Endothelial cell of umbilical vein (primary cell): ENCODE results near the gene PDGFRB. TPM values are rescaled to one million over a fixed set of nuclear protein-coding genes. Genes with fewer than 3 reads are reported as not detected.

ENCODE experiments used
- BruUV-seq: library from RNA; stranded (reverse); fragments of 400-500 nt; replicated peaks from 2 replicates; lab custom pipeline; 2021; lab: Mats Ljungman, UMichigan
- CTCF ChIA-PET: fragments of 300-600, 350-600 bp; sonication (Branson Sonifier 250); formaldehyde crosslinking; loops from one replicate; lab custom pipeline; 2021; ENCODE audit warnings: antibody characterized with exemption, inconsistent platforms; lab: Charles Lee
- POLR2A ChIA-PET: fragments of 300-600, 350-600 bp; sonication (Branson Sonifier 250); formaldehyde crosslinking; loops from one replicate; lab custom pipeline; 2021; ENCODE audit warnings: antibody characterized with exemption, inconsistent platforms; lab: Charles Lee
- DNase-seq: peaks from one replicate; pipeline ENCODE4 v3.0.0-alpha.2; 2011; ENCODE audit warnings: low read depth, low spot score
- FAIRE-seq: peaks from 2 replicates; lab custom pipeline; 2011; peaks lifted over from hg19 to GRCh38; lab: Jason Lieb, UNC
- H2AFZ ChIP-seq: 2 replicates; pipeline ENCODE4 v1.6.0; 2012; ENCODE audit warnings: low read depth, low read length, control low read depth, inconsistent platforms
- H3K27ac ChIP-seq: 2 replicates; pipeline ENCODE4 v1.5.1; 2011; ENCODE audit warnings: low read depth, mild to moderate bottlenecking, control low read depth, low read length, moderate library complexity; ENCODE audit not compliant: insufficient read depth
- H3K27me3 ChIP-seq, 2 experiments: 2 replicates each; pipeline versions ENCODE4 v1.6.0 to v1.6.1; 2011; ENCODE audit warnings: low read length in 2 of 2, mixed read lengths in 1 of 2; ENCODE audit not compliant: control insufficient read depth in 2 of 2, insufficient read depth in 2 of 2
- H3K36me3 ChIP-seq, 2 experiments: 2 replicates in 1 of 2; 3 replicates in 1 of 2; pipeline ENCODE4 v1.5.1; 2011; ENCODE audit warnings: low read length in 2 of 2, mild to moderate bottlenecking in 1 of 2, moderate library complexity in 1 of 2; ENCODE audit not compliant: control insufficient read depth in 2 of 2, insufficient read depth in 2 of 2; ENCODE audit errors: extremely low read depth in 1 of 2
- H3K4me1 ChIP-seq: 3 replicates; pipeline ENCODE4 v1.5.1; 2011; ENCODE audit warnings: mild to moderate bottlenecking, low read length; ENCODE audit not compliant: control insufficient read depth, insufficient read depth; ENCODE audit errors: extremely low read depth
- H3K4me2 ChIP-seq: 2 replicates; pipeline ENCODE4 v1.6.1; 2011; ENCODE audit warnings: low read length, control low read depth, mixed read lengths; ENCODE audit not compliant: insufficient read depth
- H3K4me3 ChIP-seq, 3 experiments: fragments of 200-600 bp in 1 of 3; sonication (generic), shearing (Covaris generic) in 1 of 3; replicated peaks in 1 of 3; 2 replicates each; pipeline ENCODE4 v1.5.1; 2011 to 2016; ENCODE audit warnings: control low read depth in 3 of 3, low read length in 3 of 3, mild to moderate bottlenecking in 2 of 3, inconsistent platforms in 1 of 3, low read depth in 1 of 3, moderate library complexity in 1 of 3; ENCODE audit not compliant: insufficient read depth in 1 of 3
- H3K79me2 ChIP-seq: 2 replicates; pipeline ENCODE4 v1.6.0; 2012; ENCODE audit warnings: low read length, inconsistent platforms; ENCODE audit not compliant: control insufficient read depth, insufficient read depth
- H3K9ac ChIP-seq: replicated peaks from 2 replicates; pipeline ENCODE3; 2011; ENCODE audit warnings: low read length, control low read depth; ENCODE audit not compliant: insufficient read depth; ENCODE audit errors: extremely low read depth
- H3K9me1 ChIP-seq: replicated peaks from 3 replicates; pipeline ENCODE4 v1.6.0; 2011; ENCODE audit warnings: mild to moderate bottlenecking, low read length; ENCODE audit not compliant: control insufficient read depth, insufficient read depth; ENCODE audit errors: extremely low read depth
- H3K9me3 ChIP-seq: replicated peaks from 2 replicates; pipeline ENCODE4 v1.5.1; 2012; ENCODE audit warnings: low read length, inconsistent platforms; ENCODE audit not compliant: control insufficient read depth, insufficient read depth
- H4K20me1 ChIP-seq: replicated peaks from 2 replicates; pipeline ENCODE3; 2011; ENCODE audit warnings: mild to moderate bottlenecking, low read length; ENCODE audit not compliant: control insufficient read depth, insufficient read depth; ENCODE audit errors: extremely low read depth
- EZH2 ChIP-seq: IDR thresholded peaks from 2 replicates; pipeline ENCODE4 v1.6.1; 2012; ENCODE audit warnings: borderline replicate concordance, low read depth, mild to moderate bottlenecking, moderate library complexity, low read length, inconsistent platforms; ENCODE audit not compliant: severe bottlenecking
- FOS ChIP-seq: IDR thresholded peaks from 2 replicates; pipeline ENCODE4 v1.6.1; 2011; ENCODE audit warnings: mild to moderate bottlenecking, low read length, moderate library complexity, borderline replicate concordance; ENCODE audit not compliant: insufficient read depth
- GATA2 ChIP-seq: IDR thresholded peaks from 2 replicates; pipeline ENCODE4 v1.7.0; 2011; ENCODE audit warnings: low read depth, mild to moderate bottlenecking, moderate library complexity, mixed read lengths, low read length; ENCODE audit not compliant: insufficient read length, insufficient read depth
- JUN ChIP-seq: IDR thresholded peaks from 2 replicates; pipeline ENCODE4 v1.6.1; 2011; ENCODE audit warnings: borderline replicate concordance, low read depth; ENCODE audit not compliant: insufficient read length, insufficient read depth
- MYC ChIP-seq: IDR thresholded peaks from one replicate; pipeline ENCODE4 v1.6.1; 2011; ENCODE audit warnings: mild to moderate bottlenecking, low read depth, low read length
- POLR2A ChIP-seq: IDR thresholded peaks from 2 replicates; pipeline ENCODE4 v1.6.1; 2012; ENCODE audit warnings: low read depth, mild to moderate bottlenecking, control low read depth, low read length
- POLR2AphosphoS5 ChIP-seq: IDR thresholded peaks from 2 replicates; pipeline ENCODE4 v1.6.1; 2012; ENCODE audit warnings: low read depth, mild to moderate bottlenecking, control low read depth, low read length, moderate library complexity; ENCODE audit not compliant: insufficient read depth
- dilution Hi-C: fragments of 300-500 bp; cut with MboI; formaldehyde crosslinking; loops from one replicate; pipeline ENCODE4 v1.15.0; 2019; ENCODE audit warnings: low sequenced_read_pairs; ENCODE audit not compliant: extremely low pct_ligation_motif_present
- intact Hi-C: fragments of 100-400 bp; cut with micrococcal nuclease; formaldehyde crosslinking; loops from one replicate; pipeline ENCODE4 v1.10.0; 2022
- polyA plus RNA-seq, 4 experiments: library from polyadenylated mRNA; depleted of rRNA in 3 of 4; stranded (reverse) in 3 of 4; unstranded in 1 of 4; fragments of >200 nt; gene quantifications; 2 replicates each; pipeline versions ENCODE4 v1.2.1 to v1.2.3, GENCODE V29; 2011 to 2012; ENCODE audit warnings: missing spikeins in 1 of 4
- total RNA-seq: library from RNA; stranded (reverse); gene quantifications from 2 replicates; pipeline ENCODE4 v1.2.3, GENCODE V29; 2021
- TF ChIP-seq, protein P1 (sequence below): IDR thresholded peaks from 2 replicates; pipeline ENCODE4 v1.6.1; 2011; ENCODE audit not compliant: insufficient read depth, insufficient read length
- TF ChIP-seq, protein P2 (sequence below), 2 donors: IDR thresholded peaks; 1 replicate in 1 of 2; 2 replicates in 1 of 2; pipeline ENCODE4 v1.5.1; 2011; ENCODE audit warnings: low read length in 2 of 2, mild to moderate bottlenecking in 2 of 2, moderate library complexity in 2 of 2, control low read depth in 1 of 2, inconsistent platforms in 1 of 2, low read depth in 1 of 2; ENCODE audit not compliant: insufficient read depth in 1 of 2; ENCODE audit errors: extremely low read depth in 1 of 2

PDGFRB gene
- total and polyA plus RNA-seq, 2 donors (not counting 3 experiments of a cell fraction or from before 2014, with no cell fraction given): 1.4 to 1.7 TPM

DNA sequence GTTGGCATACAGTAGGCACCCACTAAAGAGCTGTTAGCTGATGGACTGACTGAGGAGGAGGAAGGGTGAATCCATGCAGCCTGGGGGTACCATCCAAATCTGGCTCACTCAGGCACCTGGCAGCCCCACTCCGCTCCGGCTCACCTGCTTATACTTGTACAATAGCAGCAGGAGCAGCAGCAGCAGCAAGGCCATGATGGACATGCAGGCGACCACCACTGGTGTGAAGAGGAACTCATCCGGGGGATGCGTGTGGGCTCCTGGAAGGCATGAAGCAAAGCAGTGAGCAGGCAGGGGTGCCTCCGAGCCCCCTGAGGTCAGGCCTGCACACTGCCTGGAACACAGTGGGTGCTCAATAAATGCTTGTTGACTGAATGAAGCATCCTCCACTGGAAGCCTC lies 87.6 kb downstream of the PDGFRB start:
- H3K36me3 ChIP-seq: no peaks in the 10 kb centered on the region
- CTCF ChIA-PET: interaction anchor here (1.1 to 1.3 kb wide), 2 partner anchors 10 to 215 kb away, joined by 3 read pairs; no protein-coding TSS in a partner anchor
- FAIRE-seq (no peak), DNase-seq (no peak)
- H3K4me3 ChIP-seq: no peak overlapping the region
- H4K20me1 ChIP-seq: no peaks in the 10 kb centered on the region
- no peaks in the 10 kb centered on the region for H3K9me1 ChIP-seq
- H3K27ac ChIP-seq: no peak overlapping the region
- no peak overlapping the region for H2AFZ ChIP-seq
- no peak overlapping the region for H3K9ac ChIP-seq
- H3K9me3 ChIP-seq: no peaks in the 10 kb centered on the region
- dilution Hi-C loops: no loop called here
- H3K27me3 ChIP-seq: peaks cover 0 to 3% of the 10 kb centered on the region in 2 experiments
- H3K4me2 ChIP-seq: no peak overlapping the region
- TF ChIP-seq POLR2A (no peak), MYC (no peak), EZH2 (no peak), POLR2AphosphoS5 (no peak), FOS (no peak), GATA2 (no peak), JUN (no peak)
- TF ChIP-seq, protein P1, sequence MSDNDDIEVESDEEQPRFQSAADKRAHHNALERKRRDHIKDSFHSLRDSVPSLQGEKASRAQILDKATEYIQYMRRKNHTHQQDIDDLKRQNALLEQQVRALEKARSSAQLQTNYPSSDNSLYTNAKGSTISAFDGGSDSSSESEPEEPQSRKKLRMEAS: no peak
- TF ChIP-seq, protein P2, sequence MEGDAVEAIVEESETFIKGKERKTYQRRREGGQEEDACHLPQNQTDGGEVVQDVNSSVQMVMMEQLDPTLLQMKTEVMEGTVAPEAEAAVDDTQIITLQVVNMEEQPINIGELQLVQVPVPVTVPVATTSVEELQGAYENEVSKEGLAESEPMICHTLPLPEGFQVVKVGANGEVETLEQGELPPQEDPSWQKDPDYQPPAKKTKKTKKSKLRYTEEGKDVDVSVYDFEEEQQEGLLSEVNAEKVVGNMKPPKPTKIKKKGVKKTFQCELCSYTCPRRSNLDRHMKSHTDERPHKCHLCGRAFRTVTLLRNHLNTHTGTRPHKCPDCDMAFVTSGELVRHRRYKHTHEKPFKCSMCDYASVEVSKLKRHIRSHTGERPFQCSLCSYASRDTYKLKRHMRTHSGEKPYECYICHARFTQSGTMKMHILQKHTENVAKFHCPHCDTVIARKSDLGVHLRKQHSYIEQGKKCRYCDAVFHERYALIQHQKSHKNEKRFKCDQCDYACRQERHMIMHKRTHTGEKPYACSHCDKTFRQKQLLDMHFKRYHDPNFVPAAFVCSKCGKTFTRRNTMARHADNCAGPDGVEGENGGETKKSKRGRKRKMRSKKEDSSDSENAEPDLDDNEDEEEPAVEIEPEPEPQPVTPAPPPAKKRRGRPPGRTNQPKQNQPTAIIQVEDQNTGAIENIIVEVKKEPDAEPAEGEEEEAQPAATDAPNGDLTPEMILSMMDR (IDR thresholded peaks at IDR 0.05; ENCODE audit: extremely low read depth in 1 of 2, insufficient read depth in 1 of 2, low read depth in 1 of 2, low read length in 2 of 2): no peak
- intact Hi-C loops: no loop called here
- no TSS peak for BruUV-seq
- no peaks in the 10 kb centered on the region for H3K79me2 ChIP-seq
- POLR2A ChIA-PET: no interaction called here
- peaks cover 29% of the 10 kb centered on the region for H3K4me1 ChIP-seq
